GDM1 (cell line): ENCODE results near the gene SHROOM3.
"Not testable (repeated sequence)": the region's sequence is repeated elsewhere in the genome, so short reads cannot be mapped to it uniquely, and the experiment has no call there.

Experiments used
- DNase-seq: peaks from one replicate; lab custom pipeline; 2025; lab: John Stamatoyannopoulos, UW

The SHROOM3 gene

GRCh38 chr4:76697129-76697803 is 262.2 kb downstream of the SHROOM3 start:
- DNase-seq: no peak

GRCh38 chr4:76698141-76698540 is 263.1 kb downstream of the SHROOM3 start:
- no peak for DNase-seq

GRCh38 chr4:76699751-76700310 is 264.8 kb downstream of the SHROOM3 start:
- DNase-seq: no peak

GRCh38 chr4:76702440-76703122 is 267.6 kb downstream of the SHROOM3 start:
- DNase-seq: no peak

GRCh38 chr4:76703123-76703490 is 268.1 kb downstream of the SHROOM3 start:
- no peak for DNase-seq

GRCh38 chr4:76703676-76704075 is 268.6 kb downstream of the SHROOM3 start:
- no peak for DNase-seq

GRCh38 chr4:76704133-76704881 is 269.3 kb downstream of the SHROOM3 start:
- DNase-seq: no peak

- no peak for DNase-seq
Measured at GRCh38 chr4:76705472-76705871, 270.4 kb downstream of the SHROOM3 start.

GRCh38 chr4:76706581-76706980 is 271.6 kb downstream of the SHROOM3 start:
- DNase-seq: no peak

GRCh38 chr4:76708971-76709771 is 274.1 kb downstream of the SHROOM3 start:
- no peak for DNase-seq

GRCh38 chr4:76709772-76710090 is 274.7 kb downstream of the SHROOM3 start:
- no peak for DNase-seq

- DNase-seq: no peak
Measured at GRCh38 chr4:76712564-76712963, 277.5 kb downstream of the SHROOM3 start.

- DNase-seq: no peak
Measured at GRCh38 chr4:76714226-76714625, 279.2 kb downstream of the SHROOM3 start.

GRCh38 chr4:76716020-76716419 is 281.0 kb downstream of the SHROOM3 start:
- no peak for DNase-seq

- DNase-seq: no peak
Measured at GRCh38 chr4:76716658-76717057, 281.6 kb downstream of the SHROOM3 start.

- DNase-seq: no peak
Measured at GRCh38 chr4:76717431-76717830, 282.4 kb downstream of the SHROOM3 start.

GRCh38 chr4:76718021-76718420 is 283.0 kb downstream of the SHROOM3 start:
- no peak for DNase-seq

- DNase-seq: no peak
Measured at GRCh38 chr4:76718831-76719230, 283.8 kb downstream of the SHROOM3 start.

- DNase-seq: no peak
Measured at GRCh38 chr4:76720121-76720520, 285.1 kb downstream of the SHROOM3 start.

GRCh38 chr4:76722146-76722545 is 287.1 kb downstream of the SHROOM3 start:
- DNase-seq: not testable (repeated sequence)

GRCh38 chr4:76722838-76723237 is 287.8 kb downstream of the SHROOM3 start:
- DNase-seq: no peak

- DNase-seq: no peak
Measured at GRCh38 chr4:76723373-76723772, 288.3 kb downstream of the SHROOM3 start.
